WERI-Rb-1 (cell line): ENCODE results near the gene CCDC24.

Source experiments
- DNase-seq: peaks from one replicate; pipeline ENCODE4 v3.0.0-alpha.2; 2020
- H3K27ac ChIP-seq: fragments of 250-450 bp; sonication (Bioruptor Pico); 2 replicates; pipeline ENCODE4 v1.5.1; 2020; ENCODE audit warnings: mild to moderate bottlenecking, moderate library complexity
- H3K27me3 ChIP-seq: fragments of 250-450 bp; sonication (Bioruptor Pico); 2 replicates; pipeline ENCODE4 v1.5.1; 2021; ENCODE audit warnings: mild to moderate bottlenecking, low read depth, moderate library complexity; ENCODE audit not compliant: insufficient read depth, severe bottlenecking
- H3K36me3 ChIP-seq: fragments of 250-450 bp; sonication (Bioruptor Pico); 2 replicates; pipeline ENCODE4 v1.5.1; 2020; ENCODE audit warnings: mild to moderate bottlenecking, moderate library complexity
- H3K4me3 ChIP-seq: 2 replicates; pipeline ENCODE4 v1.5.1; 2011; ENCODE audit warnings: low read depth, mild to moderate bottlenecking, control low read depth, low read length
- H3K9me3 ChIP-seq: fragments of 250-450 bp; sonication (Bioruptor Pico); 2 replicates; pipeline ENCODE4 v1.5.1; 2021; ENCODE audit warnings: mild to moderate bottlenecking, moderate library complexity; ENCODE audit not compliant: severe bottlenecking
- TF ChIP-seq, protein P1 (sequence below): IDR thresholded peaks from 2 replicates; pipeline ENCODE4 v1.5.1; 2011; ENCODE audit warnings: low read depth, mild to moderate bottlenecking, control low read depth, inconsistent platforms, low read length

CCDC24 gene

DNA sequence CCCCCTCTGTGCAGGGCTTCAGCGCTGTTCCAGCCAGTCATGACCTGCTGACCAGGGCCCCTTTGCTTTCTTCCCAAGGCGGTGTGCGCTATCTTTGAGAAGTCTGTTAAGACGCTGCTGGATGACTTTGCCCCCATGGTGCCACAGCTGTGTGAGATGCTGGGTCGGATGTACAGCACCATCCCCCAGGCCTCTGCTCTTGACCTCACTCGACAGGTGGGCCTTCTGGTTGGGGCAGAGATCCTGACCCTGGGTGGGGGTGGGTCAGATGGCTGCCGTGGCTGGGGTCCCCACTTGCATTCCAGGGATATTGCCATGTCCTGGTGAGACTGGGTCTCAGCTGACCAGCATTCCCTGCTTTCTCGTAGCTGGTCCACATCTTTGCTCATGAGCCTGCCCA is 30.6 kb upstream of the CCDC24 start:
- Histone ChIP-seq H3K27ac (no peak overlapping the region), H3K27me3 (no peaks in the 10 kb centered on the region), H3K36me3 (peaks cover 83% of the 10 kb centered on the region), H3K9me3 (no peaks in the 10 kb centered on the region), H3K4me3 (no peak overlapping the region)
- TF ChIP-seq, protein P1, sequence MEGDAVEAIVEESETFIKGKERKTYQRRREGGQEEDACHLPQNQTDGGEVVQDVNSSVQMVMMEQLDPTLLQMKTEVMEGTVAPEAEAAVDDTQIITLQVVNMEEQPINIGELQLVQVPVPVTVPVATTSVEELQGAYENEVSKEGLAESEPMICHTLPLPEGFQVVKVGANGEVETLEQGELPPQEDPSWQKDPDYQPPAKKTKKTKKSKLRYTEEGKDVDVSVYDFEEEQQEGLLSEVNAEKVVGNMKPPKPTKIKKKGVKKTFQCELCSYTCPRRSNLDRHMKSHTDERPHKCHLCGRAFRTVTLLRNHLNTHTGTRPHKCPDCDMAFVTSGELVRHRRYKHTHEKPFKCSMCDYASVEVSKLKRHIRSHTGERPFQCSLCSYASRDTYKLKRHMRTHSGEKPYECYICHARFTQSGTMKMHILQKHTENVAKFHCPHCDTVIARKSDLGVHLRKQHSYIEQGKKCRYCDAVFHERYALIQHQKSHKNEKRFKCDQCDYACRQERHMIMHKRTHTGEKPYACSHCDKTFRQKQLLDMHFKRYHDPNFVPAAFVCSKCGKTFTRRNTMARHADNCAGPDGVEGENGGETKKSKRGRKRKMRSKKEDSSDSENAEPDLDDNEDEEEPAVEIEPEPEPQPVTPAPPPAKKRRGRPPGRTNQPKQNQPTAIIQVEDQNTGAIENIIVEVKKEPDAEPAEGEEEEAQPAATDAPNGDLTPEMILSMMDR = no peak
- no peak for DNase-seq

- H3K27me3 ChIP-seq = no peaks in the 10 kb centered on the region
- H3K9me3 ChIP-seq = no peaks in the 10 kb centered on the region
- H3K36me3 ChIP-seq = peaks cover 77% of the 10 kb centered on the region
- H3K4me3 ChIP-seq = no peak overlapping the region
- no peak overlapping the region for H3K27ac ChIP-seq
- DNase-seq = no peak
- TF ChIP-seq, protein P1 = no peak
Observed at GRCh38 chr1:43961692-43962091, 29.7 kb upstream of the CCDC24 start.

- H3K9me3 ChIP-seq = no peaks in the 10 kb centered on the region
- H3K36me3 ChIP-seq = peaks cover 76% of the 10 kb centered on the region
- H3K27me3 ChIP-seq = no peaks in the 10 kb centered on the region
- TF ChIP-seq, protein P1 = no peak
- DNase-seq = no peak
- no peak overlapping the region for H3K27ac ChIP-seq
- H3K4me3 ChIP-seq = no peak overlapping the region
Observed at GRCh38 chr1:43962324-43962723, 29.1 kb upstream of the CCDC24 start.

DNA sequence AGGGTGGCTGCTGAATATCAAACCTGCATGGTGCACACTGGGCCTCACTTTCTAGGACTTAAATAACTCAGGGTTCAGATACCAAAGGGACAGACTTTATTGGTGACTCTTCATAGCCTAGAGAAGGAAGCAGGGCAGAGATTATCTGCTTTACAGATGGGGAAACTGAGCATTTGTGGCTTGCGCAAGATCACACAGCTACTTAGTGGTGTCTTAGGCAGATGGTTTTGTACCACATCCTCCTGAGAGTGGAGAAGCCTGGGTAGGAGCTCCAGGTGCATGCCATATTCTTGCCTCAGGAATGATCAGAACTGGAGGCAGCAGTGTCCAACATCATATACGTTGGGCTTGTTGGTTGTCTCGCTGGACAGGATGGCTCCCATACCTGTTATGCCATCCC is 28.4 kb upstream of the CCDC24 start:
- H3K4me3 ChIP-seq = no peak overlapping the region
- H3K27ac ChIP-seq = no peak overlapping the region
- no peak for DNase-seq
- H3K27me3 ChIP-seq = no peaks in the 10 kb centered on the region
- H3K36me3 ChIP-seq = peaks cover 74% of the 10 kb centered on the region
- no peaks in the 10 kb centered on the region for H3K9me3 ChIP-seq
- TF ChIP-seq, protein P1 = no peak

- DNase-seq = no peak
Observed at GRCh38 chr1:43963890-43964289, 27.5 kb upstream of the CCDC24 start.

DNA sequence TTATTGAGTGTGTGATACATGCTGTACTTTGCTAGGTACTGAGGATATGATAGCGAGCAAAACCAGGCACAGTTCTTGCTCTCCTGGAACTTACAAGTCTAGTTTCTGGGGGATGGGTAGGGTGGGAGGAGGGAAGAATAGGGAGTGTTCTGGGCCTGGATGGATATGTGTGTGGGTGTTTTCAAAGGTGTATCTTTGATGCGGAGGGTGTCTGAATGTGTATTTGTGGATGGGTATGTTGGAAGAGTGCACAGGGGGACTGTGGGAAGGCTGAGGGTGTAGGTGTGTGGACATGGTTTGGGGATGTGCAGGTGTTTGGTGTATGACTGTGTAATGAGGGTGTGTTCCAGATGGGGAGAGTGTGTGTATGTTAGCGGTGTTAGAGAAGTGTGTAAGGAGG is 26.1 kb upstream of the CCDC24 start:
- no peak overlapping the region for H3K4me3 ChIP-seq
- H3K9me3 ChIP-seq = no peaks in the 10 kb centered on the region
- no peak for DNase-seq
- H3K27me3 ChIP-seq = no peaks in the 10 kb centered on the region
- no peak overlapping the region for H3K27ac ChIP-seq
- TF ChIP-seq, protein P1 = no peak
- peaks cover 51% of the 10 kb centered on the region for H3K36me3 ChIP-seq

More at GRCh38 chr1:43963890-43964289, 27.5 kb upstream of the CCDC24 start:
- H3K9me3 ChIP-seq = no peaks in the 10 kb centered on the region
- H3K27me3 ChIP-seq = no peaks in the 10 kb centered on the region
- TF ChIP-seq, protein P1 = no peak
- peaks cover 65% of the 10 kb centered on the region for H3K36me3 ChIP-seq
- no peak overlapping the region for H3K27ac ChIP-seq
- no peak overlapping the region for H3K4me3 ChIP-seq
